Hepatic stellate cell (primary cell): Measurements from ENCODE around the gene S100A7A.

ENCODE experiments used
- DNase-seq: peaks from one replicate; pipeline ENCODE4 v3.0.0; 2011; ENCODE audit warnings: low spot score

The S100A7A gene

GRCh38 chr1:153415850-153416570 lies at the start of gene S100A7A:
Gene S100A7A (plus strand): TSS chr1:153416520. CDS start chr1:153418083, 1,563 bp downstream.
- no peak for DNase-seq

DNA sequence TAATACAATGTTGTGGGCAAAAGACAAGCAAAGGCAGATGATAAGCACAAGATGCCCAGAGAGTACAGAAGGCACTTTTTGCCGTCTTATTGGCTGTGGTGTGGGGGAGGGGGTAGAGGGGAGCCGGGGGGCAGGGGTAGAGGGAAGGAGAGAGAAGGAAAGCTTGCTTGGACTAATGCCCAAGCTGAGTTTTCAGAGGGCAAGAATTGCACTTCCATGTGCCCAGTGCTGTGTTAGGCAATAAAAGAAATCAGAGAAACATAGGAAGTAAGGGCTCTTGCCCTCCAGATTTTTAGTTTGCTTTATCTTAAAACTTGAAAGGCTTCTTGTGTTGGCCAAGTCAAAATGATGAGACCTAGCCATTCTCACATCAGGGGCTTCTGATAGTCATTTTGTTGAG lies 49.2 kb upstream of the S100A7A start:
- DNase-seq: no peak

DNA sequence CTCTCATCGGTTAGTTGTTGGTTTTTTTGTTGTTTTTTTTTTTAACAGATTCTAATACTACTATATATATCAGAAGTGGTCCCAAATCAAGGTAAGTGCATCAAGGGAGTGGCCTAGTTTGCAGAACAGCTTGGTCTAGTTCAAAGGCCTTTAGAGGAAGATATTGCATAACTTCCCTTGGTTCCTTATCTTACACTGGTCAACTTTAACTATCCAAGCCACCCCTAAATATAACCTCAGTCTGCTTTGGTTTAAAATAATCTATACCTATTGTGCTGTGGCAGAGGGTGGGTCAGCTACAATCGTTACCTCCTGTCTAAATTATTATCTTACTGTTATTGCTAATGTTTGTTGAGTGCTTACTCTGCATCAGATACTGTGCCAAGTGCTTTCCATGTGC lies 47.8 kb upstream of the S100A7A start:
- DNase-seq: no peak

- no peak for DNase-seq
Measured at GRCh38 chr1:153370146-153370545, 46.2 kb upstream of the S100A7A start.

GRCh38 chr1:153371231-153371630 lies 45.1 kb upstream of the S100A7A start:
- no peak for DNase-seq

DNA sequence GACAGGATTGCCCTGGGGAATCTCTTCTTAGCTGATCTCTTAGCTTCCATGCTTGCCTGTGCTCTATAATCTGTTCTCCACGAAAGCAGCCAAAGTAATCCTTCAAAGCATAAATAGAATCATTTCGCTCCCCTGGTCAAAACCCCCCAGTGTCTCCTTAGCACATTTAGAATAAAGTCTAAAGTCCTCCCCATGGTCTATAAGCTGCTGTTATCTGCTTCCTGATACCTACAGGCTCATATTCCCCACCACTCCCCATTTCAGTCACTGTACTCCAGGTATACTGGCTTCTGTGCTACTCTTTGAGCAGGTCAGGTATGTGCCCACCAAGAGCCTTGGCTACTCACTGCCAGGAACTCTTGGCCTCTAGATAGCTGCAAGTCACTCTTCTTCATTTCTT lies 43.7 kb upstream of the S100A7A start:
- DNase-seq: no peak

DNA sequence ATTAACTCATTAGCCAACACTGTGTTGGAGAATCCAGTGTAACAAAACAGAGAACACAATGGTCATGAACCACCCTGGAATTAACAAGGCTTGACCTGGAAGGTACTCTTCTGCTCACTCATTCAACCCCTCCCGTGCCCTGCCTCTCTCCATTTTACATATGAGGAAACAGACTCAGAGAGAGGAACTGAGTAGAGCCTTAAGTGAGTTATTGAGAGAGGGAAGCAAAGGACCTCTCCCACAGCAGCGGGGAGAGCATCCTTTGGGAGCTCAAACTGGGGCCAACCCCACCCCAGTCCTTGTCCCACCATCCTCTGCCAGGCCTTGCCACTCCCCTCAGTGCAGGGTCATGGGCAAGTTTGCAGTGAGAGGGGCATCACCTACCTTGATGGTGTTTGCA lies 42.2 kb upstream of the S100A7A start:
- DNase-seq: no peak

DNA sequence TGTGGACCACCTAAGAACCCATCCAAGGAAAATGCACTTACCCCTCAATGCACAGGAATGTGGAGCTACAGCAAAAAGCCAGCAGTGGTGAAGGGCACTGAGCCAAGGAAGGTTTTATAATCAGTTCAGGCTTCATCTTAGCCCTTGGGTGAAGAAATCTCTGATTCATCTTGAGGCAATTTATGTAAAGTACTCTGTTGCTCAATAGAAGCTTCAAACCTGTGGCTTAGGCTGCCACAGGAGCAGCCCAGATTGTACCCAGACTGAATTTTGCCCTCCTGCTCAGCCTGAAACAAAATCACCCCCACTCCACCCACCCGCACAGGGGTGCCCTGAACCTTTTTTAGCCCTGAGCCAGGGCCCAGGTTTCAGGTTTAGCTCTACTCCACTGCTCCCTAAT lies 40.8 kb upstream of the S100A7A start, which contains the start of gene S100A12:
S100A12 (minus strand) TSS at position 111 of the 400 bp plus-strand sequence. CDS start 1,029 bp downstream, outside the sequence.
- no peak for DNase-seq

GRCh38 chr1:153379591-153379990 lies 36.7 kb upstream of the S100A7A start:
- DNase-seq: no peak

GRCh38 chr1:153380711-153381110 lies 35.6 kb upstream of the S100A7A start:
- DNase-seq: no peak

DNA sequence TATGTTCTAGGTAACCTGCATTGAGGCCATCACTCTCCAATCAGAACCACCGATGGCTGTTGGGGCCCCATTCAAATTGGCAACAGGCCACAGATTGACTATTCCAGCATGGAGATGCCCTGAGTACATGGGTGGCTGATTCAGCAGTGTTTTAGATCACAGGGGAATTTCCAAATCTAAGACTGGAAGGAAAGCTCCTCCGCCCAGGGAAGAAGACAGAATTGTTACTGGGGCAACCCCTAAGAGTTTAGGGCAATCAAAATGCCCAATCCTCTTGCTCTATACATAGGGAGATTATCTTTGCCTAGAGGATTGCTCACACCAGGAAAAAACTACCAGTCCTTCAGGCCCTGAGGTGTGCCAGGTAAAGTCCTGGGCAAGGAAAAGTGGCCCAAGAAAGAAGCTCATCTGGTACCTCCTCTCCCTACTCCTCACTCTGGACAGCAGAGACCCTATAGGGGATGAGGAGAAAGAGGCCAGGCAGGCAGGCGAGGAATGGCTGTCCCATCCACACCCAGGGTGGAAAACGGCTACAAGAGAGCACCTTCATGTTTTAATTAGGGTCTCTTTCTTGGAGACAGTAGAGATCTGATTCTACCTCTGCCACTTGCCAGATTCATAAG lies 31.3 kb upstream of the S100A7A start:
- DNase-seq: no peak

GRCh38 chr1:153386500-153386901 lies 29.8 kb upstream of the S100A7A start:
- no peak for DNase-seq

DNA sequence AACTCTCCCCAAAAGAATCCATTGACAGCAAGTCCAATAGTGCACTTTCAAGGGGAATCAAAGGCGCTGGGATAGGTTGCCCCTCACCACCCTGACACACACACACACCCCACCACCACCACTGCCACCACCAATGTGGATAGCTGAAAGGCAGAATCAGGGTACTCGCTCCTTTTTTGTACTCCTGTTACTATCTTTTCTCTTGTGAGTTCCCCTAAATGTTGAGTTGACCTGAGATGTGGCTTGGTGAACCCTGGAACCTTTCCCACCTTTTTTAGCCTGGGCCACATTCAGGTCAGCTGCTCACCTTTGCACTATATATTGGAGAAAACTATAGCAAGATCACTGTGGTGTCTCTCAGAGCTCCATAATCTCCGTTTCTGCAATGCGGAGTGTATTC lies 29.3 kb upstream of the S100A7A start:
- no peak for DNase-seq

GRCh38 chr1:153387785-153388184 lies 28.5 kb upstream of the S100A7A start:
- DNase-seq: no peak

DNA sequence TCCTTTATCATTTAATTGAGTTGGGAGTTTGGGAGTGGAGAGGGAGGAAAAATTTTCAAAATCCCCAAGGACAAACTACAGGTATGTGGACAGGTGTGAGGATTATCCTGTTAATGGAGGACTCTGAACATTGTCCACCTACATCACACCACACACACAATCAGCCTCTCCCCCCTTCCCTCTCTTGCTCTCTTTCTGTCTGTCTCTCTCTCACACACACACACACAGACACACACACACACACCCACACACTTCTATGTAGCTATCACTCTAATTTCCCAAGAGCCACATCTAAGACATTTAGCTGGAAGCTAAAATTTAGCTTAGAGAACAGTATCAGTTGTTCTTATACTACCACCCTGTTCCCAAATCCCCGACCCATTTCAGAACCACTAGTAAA lies 26.9 kb upstream of the S100A7A start:
- DNase-seq: no peak

DNA sequence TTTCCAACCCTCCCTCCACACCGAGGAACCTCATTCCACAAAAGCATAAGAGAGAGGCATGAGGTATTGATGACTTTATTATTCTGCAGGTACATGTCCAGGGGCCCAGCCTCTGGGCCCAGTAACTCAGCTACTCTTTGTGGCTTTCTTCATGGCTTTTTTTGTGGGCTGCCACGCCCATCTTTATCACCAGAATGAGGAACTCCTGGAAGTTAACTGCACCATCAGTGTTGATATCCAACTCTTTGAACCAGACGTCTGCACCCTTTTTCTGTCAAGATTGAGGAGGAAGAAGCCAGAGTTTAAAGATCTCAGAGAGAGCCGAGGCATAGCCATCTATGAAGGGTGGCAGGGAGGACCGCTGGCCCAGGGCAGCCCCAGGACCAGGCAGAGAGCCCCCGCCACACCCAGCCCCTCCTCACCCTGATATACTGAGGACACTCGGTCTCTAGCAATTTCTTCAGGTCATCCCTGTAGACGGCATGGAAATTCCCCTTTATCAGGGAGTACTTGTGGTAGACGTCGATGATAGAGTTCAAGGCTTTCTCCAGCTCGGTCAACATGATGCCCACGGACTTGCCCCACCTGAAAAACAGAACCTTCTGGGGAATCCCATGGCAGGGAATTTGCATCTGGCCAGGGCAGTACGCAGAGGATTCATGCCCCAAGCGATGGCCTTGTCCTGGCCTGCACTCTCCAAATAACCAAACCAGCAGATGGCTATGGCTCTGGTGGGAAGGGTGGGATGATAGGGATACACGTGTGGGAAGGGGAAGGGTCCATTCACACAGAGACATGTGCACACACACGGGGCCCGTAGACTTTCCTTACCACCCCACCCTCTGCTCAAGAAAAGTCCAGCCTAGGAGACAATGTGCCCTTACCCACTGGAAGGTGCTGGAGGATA lies 26.1 kb upstream of the S100A7A start:
- DNase-seq: no peak

- no peak for DNase-seq
Measured at GRCh38 chr1:153390938-153391710, 25.2 kb upstream of the S100A7A start, which contains the start of gene S100A8. Gene S100A8 (minus strand): TSS chr1:153391073. CDS start chr1:153390535, 538 bp downstream.

GRCh38 chr1:153392258-153392657 lies 24.1 kb upstream of the S100A7A start:
- no peak for DNase-seq

DNA sequence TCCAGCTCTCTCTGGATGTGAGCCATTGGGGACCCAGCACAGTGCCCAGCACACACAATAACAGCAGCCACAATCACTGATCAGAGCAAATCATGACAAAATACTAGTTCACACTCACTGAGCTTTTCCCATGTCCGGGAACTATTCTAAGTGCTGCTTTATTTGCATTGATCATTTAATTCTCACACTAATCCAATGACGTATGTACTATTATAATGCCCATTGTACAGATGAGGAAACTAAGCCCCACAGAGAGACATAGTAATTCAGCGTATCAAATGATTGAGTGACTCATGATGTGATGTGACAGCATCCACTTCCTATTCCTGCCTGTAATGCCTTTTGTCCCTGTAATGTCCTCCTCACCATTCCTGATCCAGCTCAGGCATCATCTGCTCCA lies 23.5 kb upstream of the S100A7A start:
- no peak for DNase-seq

- DNase-seq: no peak
Measured at GRCh38 chr1:153393926-153394325, 22.4 kb upstream of the S100A7A start.

- DNase-seq: no peak
Measured at GRCh38 chr1:153394391-153394790, 21.9 kb upstream of the S100A7A start.
